LNCAP (cell line): ENCODE data around the gene CYB5R3.

Experiments used
- CTCF ChIP-seq: fragments of 450-650 bp; IDR thresholded peaks from 2 replicates; pipeline ENCODE4 v1.5.1; 2017; ENCODE audit warnings: mild to moderate bottlenecking

The CYB5R3 gene

GRCh38 chr22:42587588-42588175 is 61.5 kb downstream of the CYB5R3 start:
- TF ChIP-seq CTCF: no peak

- no peak for TF ChIP-seq CTCF
Measured at GRCh38 chr22:42586381-42586780, 62.8 kb downstream of the CYB5R3 start.

GRCh38 chr22:42585096-42585495 is 64.1 kb downstream of the CYB5R3 start:
- TF ChIP-seq CTCF: no peak

- TF ChIP-seq CTCF: no peak
Measured at GRCh38 chr22:42584364-42584940, 64.7 kb downstream of the CYB5R3 start.

GRCh38 chr22:42582987-42583386 is 66.2 kb downstream of the CYB5R3 start:
- TF ChIP-seq CTCF: no peak

- no peak for TF ChIP-seq CTCF
Measured at GRCh38 chr22:42581762-42582716, 67.2 kb downstream of the CYB5R3 start.

- TF ChIP-seq CTCF: no peak
Measured at GRCh38 chr22:42577623-42578240, 71.5 kb downstream of the CYB5R3 start.
